MM.1S (cell line): ENCODE data around the gene EIF1B.
"Not testable (repeated sequence)": the region's sequence is repeated elsewhere in the genome, so short reads cannot be mapped to it uniquely, and the experiment has no call there.

ENCODE experiments used
- DNase-seq: peaks from one replicate; pipeline ENCODE4 v3.0.0-alpha.2; 2015
- H2AFZ ChIP-seq: fragments of 300-600 bp; sonication (generic); 2 replicates; pipeline ENCODE4 v1.6.0; 2016; ENCODE audit warnings: antibody characterized with exemption, low read length
- H3F3A ChIP-seq: fragments of 300-600 bp; sonication (generic); 2 replicates; pipeline ENCODE4 v1.6.1; 2016; ENCODE audit warnings: mild to moderate bottlenecking, antibody characterized with exemption, low read length, moderate library complexity, mixed read lengths; ENCODE audit not compliant: insufficient read depth
- H3K27ac ChIP-seq: fragments of 300-600 bp; sonication (generic); 2 replicates; pipeline ENCODE4 v1.5.1; 2016; ENCODE audit warnings: mild to moderate bottlenecking, low read length
- H3K27me3 ChIP-seq: fragments of 300-600 bp; sonication (generic); replicated peaks from 2 replicates; pipeline ENCODE4 v1.6.0; 2016; ENCODE audit warnings: low read length; ENCODE audit not compliant: insufficient read depth
- H3K36me3 ChIP-seq: fragments of 300-600 bp; sonication (generic); replicated peaks from 2 replicates; pipeline ENCODE4 v1.6.1; 2016; ENCODE audit warnings: mild to moderate bottlenecking, low read length, mixed read lengths; ENCODE audit not compliant: insufficient read depth
- H3K4me1 ChIP-seq: fragments of 300-600 bp; sonication (generic); 2 replicates; pipeline ENCODE4 v1.6.1; 2016; ENCODE audit warnings: low read length, mixed read lengths
- H3K4me2 ChIP-seq: fragments of 300-600 bp; sonication (generic); 2 replicates; pipeline ENCODE4 v1.6.0; 2016; ENCODE audit warnings: low read depth, low read length
- H3K4me3 ChIP-seq: fragments of 300-600 bp; sonication (generic); 2 replicates; pipeline ENCODE4 v1.5.1; 2016; ENCODE audit warnings: low read length, mixed read lengths
- H3K79me2 ChIP-seq: fragments of 300-600 bp; sonication (generic); 2 replicates; pipeline ENCODE4 v1.6.1; 2016; ENCODE audit warnings: mixed run types, low read length, mixed read lengths
- H3K9ac ChIP-seq: fragments of 300-600 bp; sonication (generic); 2 replicates; pipeline ENCODE4 v1.6.1; 2016; ENCODE audit warnings: low read length, mixed read lengths
- H3K9me2 ChIP-seq: fragments of 300-600 bp; sonication (generic); replicated peaks from 2 replicates; pipeline ENCODE4 v1.6.1; 2016; ENCODE audit warnings: mild to moderate bottlenecking, low read length, mixed read lengths; ENCODE audit not compliant: insufficient read depth
- H3K9me3 ChIP-seq: fragments of 300-600 bp; sonication (generic); replicated peaks from 2 replicates; pipeline ENCODE4 v1.6.1; 2016; ENCODE audit warnings: mild to moderate bottlenecking, low read length, mixed read lengths; ENCODE audit not compliant: insufficient read depth
- H4K20me1 ChIP-seq: fragments of 300-600 bp; sonication (generic); 2 replicates; pipeline ENCODE4 v1.6.1; 2016; ENCODE audit warnings: mild to moderate bottlenecking, low read length, moderate library complexity, mixed read lengths; ENCODE audit not compliant: insufficient read depth
- EZH2 ChIP-seq: fragments of 300-600 bp; sonication (generic); optimal IDR thresholded peaks from 2 replicates; pipeline ENCODE3; 2017; ENCODE audit warnings: low read depth, mild to moderate bottlenecking, antibody characterized with exemption, low read length, mixed read lengths
- EZH2phosphoT487 ChIP-seq: fragments of 300-600 bp; sonication (generic); IDR thresholded peaks from 2 replicates; pipeline ENCODE4 v1.6.1; 2018; ENCODE audit warnings: antibody characterized with exemption, low read length
- TF ChIP-seq, protein P1 (sequence below): fragments of 300-600 bp; sonication (generic); IDR thresholded peaks from 2 replicates; pipeline ENCODE4 v1.5.1; 2016; ENCODE audit warnings: antibody characterized with exemption, low read length, mixed read lengths

EIF1B gene

DNA sequence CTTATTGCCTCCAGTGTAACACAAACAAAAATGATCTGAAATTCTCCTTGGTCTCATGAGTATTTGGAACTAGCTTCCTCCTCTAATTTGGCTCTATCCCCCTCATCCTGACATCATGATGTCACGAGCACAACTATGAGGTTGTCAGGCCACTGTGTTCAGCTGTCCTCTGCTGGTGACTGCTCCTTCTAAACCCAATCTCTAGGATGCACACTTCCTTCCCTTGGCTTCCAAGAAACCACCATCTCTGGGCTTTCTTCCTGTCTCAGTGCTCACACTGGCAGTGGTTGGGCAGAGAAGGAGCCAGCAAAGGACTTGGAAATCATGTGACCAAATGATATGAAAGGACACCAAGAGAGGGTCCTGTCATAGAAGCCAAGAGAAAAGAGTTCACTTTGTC is 30.7 kb upstream of the EIF1B start:
- H3K27ac ChIP-seq = no peak overlapping the region
- no peak overlapping the region for H3K4me2 ChIP-seq
- no peaks in the 10 kb centered on the region for H3K79me2 ChIP-seq
- no peaks in the 10 kb centered on the region for H3K9me2 ChIP-seq
- no peak overlapping the region for H3K9ac ChIP-seq
- H3K4me1 ChIP-seq = no peaks in the 10 kb centered on the region
- H3K36me3 ChIP-seq = no peaks in the 10 kb centered on the region
- H2AFZ ChIP-seq = no peak overlapping the region
- no peak overlapping the region for H3K4me3 ChIP-seq
- H3K27me3 ChIP-seq = no peaks in the 10 kb centered on the region
- H4K20me1 ChIP-seq = no peaks in the 10 kb centered on the region
- no peaks in the 10 kb centered on the region for H3F3A ChIP-seq
- no peaks in the 10 kb centered on the region for H3K9me3 ChIP-seq
- DNase-seq = no peak
- no peak for TF ChIP-seq EZH2
- TF ChIP-seq, protein P1, sequence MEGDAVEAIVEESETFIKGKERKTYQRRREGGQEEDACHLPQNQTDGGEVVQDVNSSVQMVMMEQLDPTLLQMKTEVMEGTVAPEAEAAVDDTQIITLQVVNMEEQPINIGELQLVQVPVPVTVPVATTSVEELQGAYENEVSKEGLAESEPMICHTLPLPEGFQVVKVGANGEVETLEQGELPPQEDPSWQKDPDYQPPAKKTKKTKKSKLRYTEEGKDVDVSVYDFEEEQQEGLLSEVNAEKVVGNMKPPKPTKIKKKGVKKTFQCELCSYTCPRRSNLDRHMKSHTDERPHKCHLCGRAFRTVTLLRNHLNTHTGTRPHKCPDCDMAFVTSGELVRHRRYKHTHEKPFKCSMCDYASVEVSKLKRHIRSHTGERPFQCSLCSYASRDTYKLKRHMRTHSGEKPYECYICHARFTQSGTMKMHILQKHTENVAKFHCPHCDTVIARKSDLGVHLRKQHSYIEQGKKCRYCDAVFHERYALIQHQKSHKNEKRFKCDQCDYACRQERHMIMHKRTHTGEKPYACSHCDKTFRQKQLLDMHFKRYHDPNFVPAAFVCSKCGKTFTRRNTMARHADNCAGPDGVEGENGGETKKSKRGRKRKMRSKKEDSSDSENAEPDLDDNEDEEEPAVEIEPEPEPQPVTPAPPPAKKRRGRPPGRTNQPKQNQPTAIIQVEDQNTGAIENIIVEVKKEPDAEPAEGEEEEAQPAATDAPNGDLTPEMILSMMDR = no peak
- no peak for TF ChIP-seq EZH2phosphoT487

DNA sequence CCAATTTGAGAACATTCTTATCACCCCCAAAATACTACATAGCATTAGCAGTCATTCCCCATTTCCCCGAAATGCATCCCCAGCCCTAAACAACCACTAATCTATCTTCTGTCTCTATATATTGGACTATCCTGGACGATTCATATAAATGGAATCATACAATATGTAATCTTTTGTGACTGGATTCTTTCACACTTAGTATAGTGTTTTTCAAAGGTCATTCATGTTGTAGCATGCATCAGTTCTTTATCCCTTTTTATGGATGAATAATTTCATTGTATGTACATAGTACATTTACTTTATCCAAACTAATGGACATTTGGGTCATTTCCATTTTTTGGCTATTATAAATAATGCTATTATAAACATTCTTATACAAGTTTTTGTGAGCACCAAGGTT is 27.5 kb upstream of the EIF1B start:
- Histone ChIP-seq H3K27ac (no peak overlapping the region), H2AFZ (no peak overlapping the region), H3K4me2 (no peak overlapping the region), H3K9me2 (no peaks in the 10 kb centered on the region), H3K36me3 (no peaks in the 10 kb centered on the region), H3K4me1 (no peaks in the 10 kb centered on the region), H3F3A (no peaks in the 10 kb centered on the region), H4K20me1 (no peaks in the 10 kb centered on the region), H3K79me2 (no peaks in the 10 kb centered on the region), H3K27me3 (no peaks in the 10 kb centered on the region), H3K4me3 (no peak overlapping the region), H3K9ac (no peak overlapping the region), H3K9me3 (no peaks in the 10 kb centered on the region)
- DNase-seq = no peak
- TF ChIP-seq EZH2phosphoT487 (no peak), EZH2 (no peak)
- TF ChIP-seq, protein P1 = no peak

DNA sequence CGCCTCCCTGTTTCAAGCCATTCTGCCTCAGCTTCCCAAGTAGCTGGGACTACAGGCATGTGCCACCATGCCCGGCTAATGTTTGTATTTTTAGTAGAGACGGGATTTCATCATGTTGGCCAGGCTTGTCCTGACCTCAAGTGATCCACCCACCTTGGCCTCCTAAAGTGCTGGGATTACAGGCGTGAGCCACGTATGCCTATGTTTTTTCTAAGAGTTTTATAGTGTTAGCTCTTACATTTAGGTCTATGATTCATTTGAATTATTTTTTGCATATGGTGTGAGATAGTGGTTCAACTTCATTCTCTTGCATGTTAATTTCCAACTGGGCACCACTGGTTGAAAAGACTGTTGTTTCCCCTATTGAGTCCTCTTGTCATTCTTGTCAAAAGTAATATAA is 26.4 kb upstream of the EIF1B start:
- H3F3A ChIP-seq, H3K36me3 ChIP-seq, H3K27ac ChIP-seq, H3K79me2 ChIP-seq, H4K20me1 ChIP-seq, H3K27me3 ChIP-seq, H3K4me3 ChIP-seq, H2AFZ ChIP-seq, H3K4me2 ChIP-seq, H3K4me1 ChIP-seq, H3K9me2 ChIP-seq, H3K9me3 ChIP-seq, H3K9ac ChIP-seq, DNase-seq: not testable (repeated sequence)

DNA sequence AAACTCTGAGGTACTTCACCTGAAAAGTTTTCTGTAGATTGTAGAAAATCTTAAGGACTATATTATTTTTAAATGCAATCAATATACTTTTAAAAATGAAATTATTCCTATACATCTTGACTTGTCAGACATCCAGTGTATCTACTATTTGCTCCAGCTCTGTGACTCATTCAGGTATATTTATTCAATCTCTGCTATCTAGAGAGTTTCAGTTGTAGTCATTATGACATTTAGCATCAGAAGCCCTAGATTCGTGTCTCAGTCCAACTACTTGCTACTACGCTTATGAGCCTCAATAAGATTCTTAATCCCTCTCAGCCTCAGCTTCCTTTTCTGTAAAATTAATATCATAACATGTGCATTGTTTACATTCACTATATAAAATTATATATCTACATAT is 22.3 kb upstream of the EIF1B start:
- no peak for DNase-seq
- Histone ChIP-seq H3F3A (no peaks in the 10 kb centered on the region), H3K9me3 (no peaks in the 10 kb centered on the region), H2AFZ (no peak overlapping the region), H3K4me2 (no peak overlapping the region), H4K20me1 (no peaks in the 10 kb centered on the region), H3K4me3 (no peak overlapping the region), H3K9me2 (no peaks in the 10 kb centered on the region), H3K27ac (no peak overlapping the region), H3K27me3 (no peaks in the 10 kb centered on the region), H3K4me1 (no peaks in the 10 kb centered on the region), H3K79me2 (no peaks in the 10 kb centered on the region), H3K36me3 (no peaks in the 10 kb centered on the region), H3K9ac (no peak overlapping the region)
- TF ChIP-seq, protein P1 = no peak
- no peak for TF ChIP-seq EZH2phosphoT487
- TF ChIP-seq EZH2 = no peak
